ENCODE measurements around the gene SGSM1. TPM values are rescaled to one million over a fixed set of nuclear protein-coding genes. Genes with fewer than 3 reads are reported as not detected.

The SGSM1 gene
- polyA plus RNA-seq, 3 donors: not detected

DNA sequence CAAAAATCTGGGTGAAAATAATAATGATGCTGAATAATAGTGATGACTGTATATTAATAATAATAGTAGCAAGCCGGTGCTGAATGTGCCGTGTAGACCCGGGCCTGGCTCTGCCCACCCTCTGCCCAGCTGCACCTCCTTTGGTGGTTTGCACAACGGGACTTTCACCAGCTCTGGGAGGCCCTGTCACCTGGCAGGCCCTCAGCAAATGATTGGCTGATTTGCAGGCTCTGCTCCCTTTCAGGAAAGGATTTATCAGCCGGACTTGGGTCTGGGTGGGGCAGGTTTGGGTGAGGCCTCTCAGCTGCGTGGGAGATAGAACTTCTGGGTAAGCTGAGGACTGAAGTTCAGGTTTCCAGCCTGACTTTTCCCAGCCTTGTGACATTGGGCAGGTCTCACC is 167.9 kb downstream of the SGSM1 start:
- H3K36me3 ChIP-seq (replicated peaks in 1 of 2; ENCODE audit: control insufficient read depth in 1 of 2, insufficient read depth in 2 of 2, low read length in 2 of 2): no peaks in the 10 kb centered on the region
- H3K27me3 ChIP-seq (ENCODE audit: control insufficient read depth in 2 of 2, insufficient read depth in 2 of 2, low read length in 2 of 2): no peaks in the 10 kb centered on the region

DNA sequence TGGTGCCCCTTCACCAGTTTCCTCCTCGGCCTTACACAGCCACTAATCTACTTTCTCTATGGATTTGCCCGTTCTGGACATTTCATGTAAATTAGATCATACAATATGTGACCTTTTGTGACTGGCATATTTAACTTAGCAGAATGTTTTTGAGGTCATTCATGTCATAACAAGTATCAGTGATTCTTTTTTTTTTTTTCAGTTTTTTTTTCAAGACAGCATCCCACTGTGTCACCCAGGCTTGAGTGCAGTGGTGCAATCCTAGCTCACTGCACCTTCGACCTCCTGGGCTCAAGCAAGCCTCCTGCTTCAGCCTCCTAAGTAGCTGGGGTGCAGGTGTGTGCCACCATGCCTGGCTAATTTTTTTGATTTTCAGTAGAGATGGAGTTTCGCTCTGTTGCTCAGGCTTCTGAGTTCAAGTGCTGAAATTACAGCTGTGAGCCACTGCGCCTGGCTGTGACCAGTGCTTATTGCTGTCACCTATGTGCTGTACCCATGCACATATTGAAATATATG is 169.2 kb downstream of the SGSM1 start:
- H3K4me1 Mint-ChIP-seq: no peaks in the 10 kb centered on the region
- Histone ChIP-seq H3K9me3 (replicated peaks in 1 of 2; ENCODE audit: control insufficient read depth in 1 of 2, insufficient read depth in 1 of 2, low read length in 2 of 2) (no peaks in the 10 kb centered on the region), H3K27ac (ENCODE audit: low read depth in 1 of 2, low read length in 2 of 2) (no peak overlapping the region), H3K9ac (ENCODE audit: insufficient read depth, low read length, poor library complexity, severe bottlenecking) (no peak overlapping the region), H3K79me2 (ENCODE audit: insufficient read depth, low read length) (no peaks in the 10 kb centered on the region), H3K36me3 (replicated peaks in 1 of 2; ENCODE audit: control insufficient read depth in 1 of 2, insufficient read depth in 2 of 2, low read length in 2 of 2) (no peaks in the 10 kb centered on the region), H3K4me2 (replicated peaks; ENCODE audit: extremely low read depth, low read length, poor library complexity, severe bottlenecking) (no peak overlapping the region), H3K27me3 (ENCODE audit: control insufficient read depth in 2 of 2, insufficient read depth in 2 of 2, low read length in 2 of 2) (no peaks in the 10 kb centered on the region), H2AFZ (ENCODE audit: insufficient read depth, low read depth, low read length, poor library complexity, severe bottlenecking) (no peak overlapping the region), H3K4me1 (ENCODE audit: control insufficient read depth in 1 of 2, insufficient read depth in 2 of 2, low read length in 2 of 2) (no peaks in the 10 kb centered on the region), H3K4me3 (replicated peaks in 1 of 3; ENCODE audit: low read depth in 2 of 3, low read length in 3 of 3) (no peak overlapping the region), H4K20me1 (ENCODE audit: insufficient read depth, low read length) (no peaks in the 10 kb centered on the region)
- no CpG with 5 or more reads among the region's 5 CpGs for WGBS (ENCODE audit: insufficient coverage)
- no peaks in the 10 kb centered on the region for H3K9me3 Mint-ChIP-seq
- H3K27ac Mint-ChIP-seq: peak overlapping the region in 1 of 7 donors; percentile 73
- no peak for DNase-seq
- no peak overlapping the region for H3K4me3 Mint-ChIP-seq
- H3K36me3 Mint-ChIP-seq: no peaks in the 10 kb centered on the region
- peaks cover 0 to 4% (median 1%) of the 10 kb centered on the region in 3 donors for H3K27me3 Mint-ChIP-seq (ENCODE audit: low read depth in 3 of 3)
- intact Hi-C loops (cut with micrococcal nuclease): no loop called here
- TF ChIP-seq, protein P1, sequence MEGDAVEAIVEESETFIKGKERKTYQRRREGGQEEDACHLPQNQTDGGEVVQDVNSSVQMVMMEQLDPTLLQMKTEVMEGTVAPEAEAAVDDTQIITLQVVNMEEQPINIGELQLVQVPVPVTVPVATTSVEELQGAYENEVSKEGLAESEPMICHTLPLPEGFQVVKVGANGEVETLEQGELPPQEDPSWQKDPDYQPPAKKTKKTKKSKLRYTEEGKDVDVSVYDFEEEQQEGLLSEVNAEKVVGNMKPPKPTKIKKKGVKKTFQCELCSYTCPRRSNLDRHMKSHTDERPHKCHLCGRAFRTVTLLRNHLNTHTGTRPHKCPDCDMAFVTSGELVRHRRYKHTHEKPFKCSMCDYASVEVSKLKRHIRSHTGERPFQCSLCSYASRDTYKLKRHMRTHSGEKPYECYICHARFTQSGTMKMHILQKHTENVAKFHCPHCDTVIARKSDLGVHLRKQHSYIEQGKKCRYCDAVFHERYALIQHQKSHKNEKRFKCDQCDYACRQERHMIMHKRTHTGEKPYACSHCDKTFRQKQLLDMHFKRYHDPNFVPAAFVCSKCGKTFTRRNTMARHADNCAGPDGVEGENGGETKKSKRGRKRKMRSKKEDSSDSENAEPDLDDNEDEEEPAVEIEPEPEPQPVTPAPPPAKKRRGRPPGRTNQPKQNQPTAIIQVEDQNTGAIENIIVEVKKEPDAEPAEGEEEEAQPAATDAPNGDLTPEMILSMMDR (IDR thresholded peaks at IDR 0.05): no peak

More for the DNA sequence above, 167.9 kb downstream of the SGSM1 start:
- TF ChIP-seq, protein P1 (IDR thresholded peaks at IDR 0.05): no peak
- Mint-ChIP-seq H3K9me3 (no peaks in the 10 kb centered on the region), H3K27ac (no peak overlapping the region), H3K4me3 (no peak overlapping the region), H3K4me1 (no peaks in the 10 kb centered on the region), H3K36me3 (no peaks in the 10 kb centered on the region), H3K27me3 (ENCODE audit: low read depth in 3 of 3) (peaks cover 0 to 4% (median 0%) of the 10 kb centered on the region in 3 donors)
- no peaks in the 10 kb centered on the region for H3K4me1 ChIP-seq (ENCODE audit: control insufficient read depth in 1 of 2, insufficient read depth in 2 of 2, low read length in 2 of 2)
- H4K20me1 ChIP-seq (ENCODE audit: insufficient read depth, low read length): no peaks in the 10 kb centered on the region
- intact Hi-C loops (cut with micrococcal nuclease): no loop called here
- H2AFZ ChIP-seq (ENCODE audit: insufficient read depth, low read depth, low read length, poor library complexity, severe bottlenecking): no peak overlapping the region
- H3K79me2 ChIP-seq (ENCODE audit: insufficient read depth, low read length): no peaks in the 10 kb centered on the region
- DNase-seq: no peak
- H3K4me3 ChIP-seq (replicated peaks in 1 of 3; ENCODE audit: low read depth in 2 of 3, low read length in 3 of 3): no peak overlapping the region
- no peak overlapping the region for H3K9ac ChIP-seq (ENCODE audit: insufficient read depth, low read length, poor library complexity, severe bottlenecking)
- WGBS (ENCODE audit: insufficient coverage): 83% methylated on average over 4 of the region's 6 CpGs
- no peak overlapping the region for H3K4me2 ChIP-seq (replicated peaks; ENCODE audit: extremely low read depth, low read length, poor library complexity, severe bottlenecking)
- H3K27ac ChIP-seq (ENCODE audit: low read depth in 1 of 2, low read length in 2 of 2): no peak overlapping the region
- H3K9me3 ChIP-seq (replicated peaks in 1 of 2; ENCODE audit: control insufficient read depth in 1 of 2, insufficient read depth in 1 of 2, low read length in 2 of 2): no peaks in the 10 kb centered on the region

Measured in CD14-positive monocyte (primary cell).